Naive thymus-derived CD4-positive, alpha-beta T cell (primary cell): ENCODE measurements around the gene AACS. TPM values are rescaled to one million over a fixed set of nuclear protein-coding genes. Genes with fewer than 3 reads are reported as not detected.
A peak's percentile ranks its signal among the peaks of the same experiment; 100 is the strongest.

Experiments
- ATAC-seq: fragments of 150-1000 bp; cut with Tn5 transposase; 2 replicates; pipeline ENCODE4 v1.10.0; 2021; ENCODE audit warnings: mild to moderate bottlenecking, moderate library complexity
- CTCF ChIA-PET: fragments of 350-600 bp; sonication (Branson Sonifier 250); formaldehyde crosslinking; loops from one replicate; lab custom pipeline; 2021; ENCODE audit warnings: antibody characterized with exemption; lab: Charles Lee
- POLR2A ChIA-PET: fragments of 350-600 bp; sonication (Branson Sonifier 250); formaldehyde crosslinking; loops from one replicate; lab custom pipeline; 2021; ENCODE audit warnings: antibody characterized with exemption, inconsistent platforms; lab: Charles Lee
- DNase-seq, 9 donors: peaks; one replicate each; pipeline versions ENCODE4 v3.0.0 to v3.0.0-alpha.2; 2020 to 2022; ENCODE audit warnings: mixed read lengths in 1 of 9
- H3K27ac ChIP-seq: one replicate; pipeline ENCODE4 v1.7.0; 2013; ENCODE audit warnings: mild to moderate bottlenecking, low read depth, low read length, moderate library complexity
- H3K27me3 ChIP-seq, 2 donors: one replicate each; pipeline ENCODE4 v1.7.0; 2013; ENCODE audit warnings: low read length in 2 of 2, mild to moderate bottlenecking in 2 of 2, moderate library complexity in 2 of 2; ENCODE audit not compliant: control insufficient read depth in 2 of 2, insufficient read depth in 2 of 2
- H3K36me3 ChIP-seq, 3 experiments: 1 replicate in 2 of 3; 2 replicates in 1 of 3; pipeline ENCODE4 v1.7.0; 2013; ENCODE audit warnings: low read length in 3 of 3, mild to moderate bottlenecking in 3 of 3, moderate library complexity in 1 of 3; ENCODE audit not compliant: insufficient read depth in 3 of 3, control insufficient read depth in 2 of 3
- H3K4me1 ChIP-seq, 2 donors: one replicate each; pipeline ENCODE4 v1.7.0; 2013; ENCODE audit warnings: low read length in 2 of 2, mild to moderate bottlenecking in 2 of 2, moderate library complexity in 1 of 2; ENCODE audit not compliant: control insufficient read depth in 2 of 2, insufficient read depth in 2 of 2
- H3K4me3 ChIP-seq: 2 replicates; pipeline ENCODE4 v1.7.0; 2013; ENCODE audit warnings: mild to moderate bottlenecking, low read length
- H3K9me3 ChIP-seq, 3 experiments: 1 replicate in 2 of 3; 2 replicates in 1 of 3; pipeline ENCODE4 v1.7.0; 2013; ENCODE audit warnings: low read length in 3 of 3; ENCODE audit not compliant: control insufficient read depth in 2 of 3
- H3K27ac Mint-ChIP-seq, 9 donors: one replicate each; pipeline ENCODE4 v1.8.0; 2020 to 2022; ENCODE audit warnings: mixed read lengths in 9 of 9, mild to moderate bottlenecking in 8 of 9, moderate library complexity in 5 of 9, inconsistent platforms in 2 of 9
- H3K27me3 Mint-ChIP-seq, 5 donors: one replicate each; pipeline ENCODE4 v1.8.0; 2021 to 2022; ENCODE audit warnings: mixed read lengths in 5 of 5, mild to moderate bottlenecking in 1 of 5
- H3K36me3 Mint-ChIP-seq, 5 donors: one replicate each; pipeline ENCODE4 v1.8.0; 2020 to 2022; ENCODE audit warnings: mixed read lengths in 5 of 5, mild to moderate bottlenecking in 3 of 5, inconsistent platforms in 1 of 5
- H3K4me1 Mint-ChIP-seq, 7 donors: one replicate each; pipeline ENCODE4 v1.8.0; 2020 to 2022; ENCODE audit warnings: mixed read lengths in 7 of 7, mild to moderate bottlenecking in 3 of 7, inconsistent platforms in 1 of 7
- H3K4me3 Mint-ChIP-seq, 10 donors: one replicate each; pipeline ENCODE4 v1.8.0; 2020 to 2022; ENCODE audit warnings: mild to moderate bottlenecking in 10 of 10, mixed read lengths in 10 of 10, moderate library complexity in 6 of 10, inconsistent platforms in 2 of 10
- H3K9me3 Mint-ChIP-seq, 11 donors: one replicate each; pipeline ENCODE4 v1.8.0; 2020 to 2022; ENCODE audit warnings: mixed read lengths in 11 of 11, mild to moderate bottlenecking in 4 of 11, inconsistent platforms in 1 of 11, moderate library complexity in 1 of 11
- intact Hi-C, 2 donors: fragments of 100-400 bp; cut with micrococcal nuclease; formaldehyde crosslinking; loops; one replicate each; pipeline ENCODE4 v1.15.1; 2023
- polyA plus RNA-seq, 2 donors: library from polyadenylated mRNA; unstranded; fragments of 300-500 nt; fragmentation: Illumina TruSeq; gene quantifications; one replicate each; pipeline ENCODE4 v1.2.3, GENCODE V29; 2021
- total RNA-seq, 6 experiments: library from RNA in 5 of 6; stranded (reverse) in 5 of 6; gene quantifications; 1 replicate in 5 of 6; 2 replicates in 1 of 6; pipeline ENCODE4 v1.2.3 and lab custom pipeline; 2021 to 2026

AACS gene
- total and polyA plus RNA-seq, 7 experiments from 2014 or later, result 11.6 to 21.7 (median 14.8) TPM

DNA sequence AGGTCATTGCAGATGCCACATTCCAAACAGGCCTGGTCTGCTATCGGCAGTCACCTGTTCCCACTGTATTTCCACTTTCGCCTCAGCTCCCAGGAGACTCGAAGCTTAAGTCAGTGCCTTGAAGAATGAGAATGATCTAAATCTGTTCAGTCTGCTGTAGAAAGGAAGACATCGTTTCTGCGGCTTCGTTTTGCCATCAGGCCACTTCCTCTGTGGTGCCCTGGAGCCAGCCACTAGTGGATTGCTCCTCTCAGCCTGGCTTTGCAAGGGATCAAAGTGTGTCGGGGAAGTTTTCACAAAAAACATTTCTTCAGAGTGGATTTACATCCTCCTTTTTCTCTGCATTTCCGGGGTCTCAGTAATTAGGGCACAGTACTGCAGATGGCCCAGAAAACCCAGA lies 66.7 kb downstream of the AACS start:
- peaks cover 0 to 20% (median 0%) of the 10 kb centered on the region in 3 experiments for H3K36me3 ChIP-seq
- intact Hi-C loops, result no loop called here
- Mint-ChIP-seq H3K27ac (peak overlapping the region in 1 of 9 donors; percentile 20), H3K36me3 (peaks cover 0 to 53% (median 15%) of the 10 kb centered on the region in 5 donors), H3K4me3 (no peak overlapping the region), H3K27me3 (no peaks in the 10 kb centered on the region), H3K9me3 (no peaks in the 10 kb centered on the region), H3K4me1 (peaks cover 0 to 1% (median 0%) of the 10 kb centered on the region in 7 donors)
- no peaks in the 10 kb centered on the region for H3K4me1 ChIP-seq
- H3K27ac ChIP-seq, result no peak overlapping the region
- CTCF ChIA-PET, result no interaction called here
- POLR2A ChIA-PET, result no interaction called here
- ATAC-seq (no peak), DNase-seq (no peak)
- H3K4me3 ChIP-seq, result no peak overlapping the region
- no peaks in the 10 kb centered on the region for H3K27me3 ChIP-seq
- H3K9me3 ChIP-seq, result no peaks in the 10 kb centered on the region

GRCh38 chr12:125132698-125133400 lies 67.6 kb downstream of the AACS start:
- no peak for ATAC-seq
- Histone ChIP-seq H3K36me3 (peaks cover 0 to 25% (median 0%) of the 10 kb centered on the region in 3 experiments), H3K27me3 (no peaks in the 10 kb centered on the region), H3K4me3 (no peak overlapping the region), H3K4me1 (no peaks in the 10 kb centered on the region), H3K9me3 (no peaks in the 10 kb centered on the region), H3K27ac (no peak overlapping the region)
- H3K36me3 Mint-ChIP-seq, result peaks cover 0 to 52% (median 15%) of the 10 kb centered on the region in 5 donors
- no peaks in the 10 kb centered on the region for H3K27me3 Mint-ChIP-seq
- intact Hi-C loops, result no loop called here
- DNase-seq, result no peak
- POLR2A ChIA-PET, result no interaction called here
- peaks cover 0 to 1% (median 0%) of the 10 kb centered on the region in 7 donors for H3K4me1 Mint-ChIP-seq
- H3K9me3 Mint-ChIP-seq, result no peaks in the 10 kb centered on the region
- CTCF ChIA-PET, result no interaction called here
- no peak overlapping the region for H3K27ac Mint-ChIP-seq
- H3K4me3 Mint-ChIP-seq, result no peak overlapping the region

DNA sequence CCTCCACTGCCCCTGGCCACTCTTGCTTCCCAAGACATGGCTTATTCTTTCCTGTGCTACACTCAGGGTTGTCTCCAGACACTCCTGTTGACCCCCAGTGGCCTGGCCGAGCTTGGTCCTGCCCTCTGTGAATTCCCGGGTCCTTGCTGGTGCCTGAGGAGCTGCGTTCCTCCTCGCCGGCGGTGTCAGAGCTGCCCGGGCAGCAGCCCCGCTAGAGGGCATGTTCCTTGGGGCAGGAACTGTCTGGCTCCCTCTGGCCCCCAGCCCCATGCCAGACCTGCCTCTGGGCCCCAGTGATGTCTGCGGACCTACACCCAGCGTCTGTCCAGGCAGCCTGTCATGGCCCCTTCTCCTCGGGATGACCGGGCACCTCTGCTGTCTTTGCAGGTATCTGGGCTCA lies 68.4 kb downstream of the AACS start:
- Mint-ChIP-seq H3K4me3 (no peak overlapping the region), H3K9me3 (no peaks in the 10 kb centered on the region), H3K36me3 (peaks cover 0 to 52% (median 18%) of the 10 kb centered on the region in 5 donors), H3K27ac (no peak overlapping the region), H3K27me3 (no peaks in the 10 kb centered on the region), H3K4me1 (peaks cover 0 to 1% (median 0%) of the 10 kb centered on the region in 7 donors)
- Histone ChIP-seq H3K36me3 (peaks cover 0 to 28% (median 0%) of the 10 kb centered on the region in 3 experiments), H3K27me3 (no peaks in the 10 kb centered on the region), H3K4me1 (no peaks in the 10 kb centered on the region), H3K9me3 (no peaks in the 10 kb centered on the region), H3K27ac (no peak overlapping the region), H3K4me3 (no peak overlapping the region)
- no peak for DNase-seq
- ChIA-PET POLR2A (no interaction called here), CTCF (no interaction called here)
- intact Hi-C loops, result no loop called here
- ATAC-seq, result no peak

GRCh38 chr12:125134576-125134975 lies 69.3 kb downstream of the AACS start:
- Histone ChIP-seq H3K27ac (no peak overlapping the region), H3K4me3 (no peak overlapping the region), H3K36me3 (peaks cover 0 to 24% (median 0%) of the 10 kb centered on the region in 3 experiments), H3K4me1 (no peaks in the 10 kb centered on the region), H3K9me3 (no peaks in the 10 kb centered on the region), H3K27me3 (no peaks in the 10 kb centered on the region)
- intact Hi-C loops, result no loop called here
- Mint-ChIP-seq H3K4me1 (peaks cover 0 to 1% (median 0%) of the 10 kb centered on the region in 7 donors), H3K9me3 (no peaks in the 10 kb centered on the region), H3K4me3 (no peak overlapping the region), H3K36me3 (peaks cover 0 to 44% (median 13%) of the 10 kb centered on the region in 5 donors), H3K27ac (no peak overlapping the region), H3K27me3 (no peaks in the 10 kb centered on the region)
- POLR2A ChIA-PET, result no interaction called here
- ATAC-seq, result no peak
- DNase-seq, result no peak
- CTCF ChIA-PET, result no interaction called here

DNA sequence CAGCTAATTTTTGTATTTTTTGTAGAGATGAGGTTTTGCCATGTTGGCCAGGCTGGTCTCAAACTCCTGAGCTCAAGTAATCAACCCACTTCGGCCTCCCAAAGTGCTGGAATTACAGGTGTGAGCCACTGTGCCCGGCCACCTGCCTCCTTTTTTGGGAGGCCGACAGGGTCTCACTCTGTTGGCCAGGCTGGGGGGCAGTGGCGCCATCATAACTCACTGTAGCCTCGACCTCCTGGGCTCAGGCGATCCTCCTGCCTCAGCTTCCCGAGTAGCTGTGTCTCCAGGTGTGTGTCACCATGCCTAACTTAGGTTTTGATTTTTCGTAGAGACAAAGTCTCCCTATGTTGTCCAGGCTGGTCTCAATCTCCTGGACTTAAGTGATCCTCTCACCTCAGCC lies 70.7 kb downstream of the AACS start:
- Mint-ChIP-seq H3K4me1 (peaks cover 0 to 1% (median 0%) of the 10 kb centered on the region in 7 donors), H3K27ac (no peak overlapping the region), H3K4me3 (no peak overlapping the region), H3K27me3 (no peaks in the 10 kb centered on the region), H3K36me3 (peaks cover 0 to 32% (median 13%) of the 10 kb centered on the region in 5 donors), H3K9me3 (no peaks in the 10 kb centered on the region)
- no peak overlapping the region for H3K4me3 ChIP-seq
- CTCF ChIA-PET, result no interaction called here
- no peaks in the 10 kb centered on the region for H3K4me1 ChIP-seq
- H3K9me3 ChIP-seq, result no peaks in the 10 kb centered on the region
- peaks cover 0 to 24% (median 0%) of the 10 kb centered on the region in 3 experiments for H3K36me3 ChIP-seq
- intact Hi-C loops, result no loop called here
- POLR2A ChIA-PET, result no interaction called here
- DNase-seq (no peak), ATAC-seq (no peak)
- no peak overlapping the region for H3K27ac ChIP-seq
- H3K27me3 ChIP-seq, result no peaks in the 10 kb centered on the region

DNA sequence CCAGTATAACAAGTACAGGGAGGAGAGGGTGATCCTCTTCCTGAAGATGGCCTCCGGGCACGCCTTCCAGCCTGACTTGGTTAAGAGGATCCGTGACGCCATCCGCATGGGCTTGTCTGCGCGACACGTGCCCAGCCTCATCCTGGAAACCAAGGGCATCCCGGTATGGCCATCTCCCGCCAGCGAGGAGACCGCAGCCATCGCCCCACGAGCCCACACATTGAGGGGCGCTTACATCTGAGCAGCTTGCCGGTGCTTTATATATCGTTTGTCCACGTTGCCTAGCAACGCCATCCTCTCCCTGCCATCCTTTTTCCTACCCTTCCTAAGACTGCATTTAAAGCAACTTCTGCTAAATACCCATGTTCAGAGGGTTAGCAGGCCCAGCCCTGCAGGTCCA lies 71.5 kb downstream of the AACS start:
- ATAC-seq, result no peak
- no peaks in the 10 kb centered on the region for H3K9me3 ChIP-seq
- peaks cover 0 to 1% (median 0%) of the 10 kb centered on the region in 7 donors for H3K4me1 Mint-ChIP-seq
- no peak overlapping the region for H3K4me3 Mint-ChIP-seq
- CTCF ChIA-PET, result no interaction called here
- no peaks in the 10 kb centered on the region for H3K27me3 ChIP-seq
- no peaks in the 10 kb centered on the region for H3K4me1 ChIP-seq
- no peak overlapping the region for H3K27ac Mint-ChIP-seq
- H3K36me3 Mint-ChIP-seq, result peaks cover 0 to 31% (median 13%) of the 10 kb centered on the region in 5 donors
- intact Hi-C loops, result no loop called here
- POLR2A ChIA-PET, result no interaction called here
- H3K9me3 Mint-ChIP-seq, result no peaks in the 10 kb centered on the region
- no peak overlapping the region for H3K4me3 ChIP-seq
- no peak for DNase-seq
- H3K36me3 ChIP-seq, result peaks cover 0 to 24% (median 0%) of the 10 kb centered on the region in 3 experiments
- no peak overlapping the region for H3K27ac ChIP-seq
- no peaks in the 10 kb centered on the region for H3K27me3 Mint-ChIP-seq
